Heart right ventricle (tissue), 16 donors: ENCODE measurements around the gene SARS1. TPM values are rescaled to one million over a fixed set of nuclear protein-coding genes. Genes with fewer than 3 reads are reported as not detected.

Source experiments
- ATAC-seq, 8 donors: fragments of 200-7000 bp; cut with Tn5 transposase; one replicate each; pipeline ENCODE4 v1.9.1; 2020; ENCODE audit warnings: mild to moderate bottlenecking in 8 of 8, moderate library complexity in 8 of 8, moderate number of reproducible peaks in 1 of 8
- DNase-seq, 2 donors: peaks; one replicate each; pipeline ENCODE4 v3.0.0-alpha.2; 2020
- H3K27ac ChIP-seq, 10 donors: fragments of 200-600 bp; sonication (generic) in 2 of 10; one replicate each; pipeline versions ENCODE4 v1.5.0 to v1.8.0; 2020 to 2022; ENCODE audit warnings: mild to moderate bottlenecking in 3 of 10
- H3K27me3 ChIP-seq, 7 donors: fragments of 200-600 bp; one replicate each; pipeline ENCODE4 v1.8.0; 2021 to 2022; ENCODE audit warnings: mild to moderate bottlenecking in 2 of 7
- H3K36me3 ChIP-seq, 9 donors: fragments of 200-600 bp; sonication (generic) in 1 of 9; one replicate each; pipeline versions ENCODE4 v1.5.0 to v1.8.0; 2020 to 2022; ENCODE audit warnings: mild to moderate bottlenecking in 2 of 9
- H3K4me1 ChIP-seq, 9 donors: fragments of 200-600 bp; sonication (generic) in 1 of 9; one replicate each; pipeline versions ENCODE4 v1.5.0 to v1.8.0; 2020 to 2022; ENCODE audit warnings: mild to moderate bottlenecking in 4 of 9
- H3K4me3 ChIP-seq, 10 donors: fragments of 200-600 bp; sonication (generic) in 2 of 10; one replicate each; pipeline versions ENCODE4 v1.5.0 to v1.8.0; 2020 to 2022; ENCODE audit warnings: mild to moderate bottlenecking in 7 of 10, moderate library complexity in 2 of 10
- H3K9me3 ChIP-seq, 11 donors: fragments of 200-600 bp in 10 of 11; sonication (generic) in 2 of 11; one replicate each; pipeline versions ENCODE4 v1.5.0 to v1.8.0; 2013 to 2022; ENCODE audit warnings: mild to moderate bottlenecking in 2 of 11, control low read depth in 1 of 11, moderate library complexity in 1 of 11
- WGBS, 2 donors: extraction: QIAGEN DNeasy Blood & Tissue Kit; methylation state at CpG; one replicate each; pipeline ENCODE4 v1.1.7; 2013; ENCODE audit warnings: inconsistent platforms in 1 of 2; 5-methylcytosine and 5-hydroxymethylcytosine counted together
- intact Hi-C, 10 donors: fragments of 100-400 bp; cut with DNase I; formaldehyde crosslinking; loops; one replicate each; pipeline versions ENCODE4 v1.11.1 to v1.14.2; 2022
- polyA plus RNA-seq, 2 donors: library from polyadenylated mRNA; stranded (reverse); fragments of 200-250 nt; gene quantifications; one replicate each; pipeline ENCODE4 v1.2.3, GENCODE V29; 2013
- total RNA-seq, 10 donors: library from RNA; stranded (reverse); fragmentation: NEBNext Ultra II Directional in 3 of 10; extraction: Animal tissue kit (Norgen Biotek cat#: 25700) in 3 of 10; gene quantifications; one replicate each; pipeline versions ENCODE4 v1.2.1 to v1.2.4, GENCODE V29; 2021 to 2023
- TF ChIP-seq, protein P1 (sequence below), 9 donors: fragments of 200-600 bp; sonication (generic) in 2 of 9; IDR thresholded peaks; one replicate each; pipeline versions ENCODE4 v1.5.0 to v1.8.0; 2021 to 2022; ENCODE audit warnings: antibody characterized with exemption in 9 of 9, mild to moderate bottlenecking in 5 of 9, moderate library complexity in 1 of 9
- donor health status: Arrhythmogenic right ventricular cardiomyopathy.
- donor health status: ischemic (EF 13 %, LVEDD 7.1; RV severe dilation, severe dysfunction).
- donor health status: healthy with polysubstance abuse.
- donor health status: DM: no; HTN: yes; CAD: no.
- donor health status: DM: no; HTN: no; CAD: no.
- donor health status: ischemic (EF 25% LVEDD 6.9; RV normal size, moderate dysfunction).
- donor health status: ischemic (EF 25% LVEDD 5.7; RV mildly dilated, moderate dysfunction).
- donor health status: healthy.
- donor health status: DM: yes; HTN: yes; CAD: no.
- donor health status: Ischemic cardiomyopathy.
- donor health status: ischemic (EF 35%, LVEDD 5.7; RV mildly dilated, moderate dysfunction).
- donor health status: nonischemic (EF 11% LVEDD 7.7; RV severe dilation, severe dysfunction).
- donor health status: DM: yes; HTN: yes; CAD: no.
- donor health status: PGD.
- donor health status: ischemic (EF 29% LVEDD 5.4; RV normal size, mild dysfunction).
- donor health status: nonischemic (EF 23%, LVEDD 6.1; RV moderate dilation, normal function).

The SARS1 gene
- total and polyA plus RNA-seq, 12 donors: 38.3 to 153 (median 99.2) TPM

DNA sequence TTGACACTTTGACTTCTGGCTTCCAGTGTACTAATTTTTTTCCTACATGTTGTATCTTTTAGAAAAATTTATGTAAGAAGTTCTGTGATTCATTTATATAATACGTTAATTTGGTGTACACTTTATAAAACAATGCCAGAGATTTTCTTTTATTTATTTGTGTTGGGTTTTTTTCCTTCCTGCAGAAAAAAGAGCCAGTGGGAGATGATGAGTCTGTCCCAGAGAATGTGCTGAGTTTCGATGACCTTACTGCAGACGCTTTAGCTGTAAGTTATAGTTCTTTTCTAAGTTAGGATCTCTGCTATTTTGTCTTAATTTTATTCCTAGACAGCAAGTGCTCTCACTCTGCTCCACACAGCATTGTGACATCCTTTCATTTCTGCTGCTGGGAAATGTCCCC lies 14.4 kb downstream of the SARS1 start:
- H3K4me3 ChIP-seq: no peak overlapping the region
- ATAC-seq (no peak), DNase-seq (no peak)
- 90 to 91% methylated on average over 3 of the region's 3 CpGs for WGBS, 2 donors
- no peaks in the 10 kb centered on the region for H3K4me1 ChIP-seq
- no peaks in the 10 kb centered on the region for H3K27me3 ChIP-seq
- peaks cover 0 to 98% (median 55%) of the 10 kb centered on the region in 9 donors for H3K36me3 ChIP-seq
- no peaks in the 10 kb centered on the region for H3K9me3 ChIP-seq
- TF ChIP-seq, protein P1, sequence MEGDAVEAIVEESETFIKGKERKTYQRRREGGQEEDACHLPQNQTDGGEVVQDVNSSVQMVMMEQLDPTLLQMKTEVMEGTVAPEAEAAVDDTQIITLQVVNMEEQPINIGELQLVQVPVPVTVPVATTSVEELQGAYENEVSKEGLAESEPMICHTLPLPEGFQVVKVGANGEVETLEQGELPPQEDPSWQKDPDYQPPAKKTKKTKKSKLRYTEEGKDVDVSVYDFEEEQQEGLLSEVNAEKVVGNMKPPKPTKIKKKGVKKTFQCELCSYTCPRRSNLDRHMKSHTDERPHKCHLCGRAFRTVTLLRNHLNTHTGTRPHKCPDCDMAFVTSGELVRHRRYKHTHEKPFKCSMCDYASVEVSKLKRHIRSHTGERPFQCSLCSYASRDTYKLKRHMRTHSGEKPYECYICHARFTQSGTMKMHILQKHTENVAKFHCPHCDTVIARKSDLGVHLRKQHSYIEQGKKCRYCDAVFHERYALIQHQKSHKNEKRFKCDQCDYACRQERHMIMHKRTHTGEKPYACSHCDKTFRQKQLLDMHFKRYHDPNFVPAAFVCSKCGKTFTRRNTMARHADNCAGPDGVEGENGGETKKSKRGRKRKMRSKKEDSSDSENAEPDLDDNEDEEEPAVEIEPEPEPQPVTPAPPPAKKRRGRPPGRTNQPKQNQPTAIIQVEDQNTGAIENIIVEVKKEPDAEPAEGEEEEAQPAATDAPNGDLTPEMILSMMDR (IDR thresholded peaks at IDR 0.05): no peak
- intact Hi-C loops: no loop called here
- no peak overlapping the region for H3K27ac ChIP-seq

DNA sequence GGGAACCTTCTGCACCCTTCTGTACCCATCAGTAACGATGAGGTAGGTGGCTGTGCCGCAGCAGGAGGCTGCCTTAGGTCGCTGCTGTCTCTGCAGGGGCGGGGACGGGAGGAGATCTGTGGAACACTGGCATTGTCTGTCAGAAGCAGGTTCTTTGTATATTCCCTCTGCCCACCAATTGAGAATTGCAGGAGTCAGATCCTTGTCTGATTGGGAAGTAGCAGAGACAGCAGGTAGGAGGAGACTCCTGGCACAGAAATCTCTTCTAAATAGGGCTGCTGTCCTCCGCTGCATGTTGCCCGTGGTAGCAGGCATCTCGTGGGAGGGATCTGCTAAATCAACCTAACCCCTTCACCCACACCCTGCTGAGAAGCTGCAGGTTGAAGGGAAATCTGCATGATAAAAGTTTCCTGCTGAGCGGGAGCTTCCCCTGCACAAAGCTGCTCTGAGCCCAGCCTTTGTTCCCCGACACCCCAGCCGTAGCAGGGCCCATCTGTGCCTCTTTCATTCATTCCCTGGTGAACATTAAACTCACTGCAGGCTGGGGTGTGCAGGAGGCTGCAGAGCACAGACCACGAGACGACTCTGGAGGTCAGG lies 15.9 kb downstream of the SARS1 start:
- peak in 1 of 8 donors; percentile 10 for ATAC-seq
- Histone ChIP-seq H3K4me1 (no peaks in the 10 kb centered on the region), H3K4me3 (no peak overlapping the region), H3K9me3 (no peaks in the 10 kb centered on the region), H3K36me3 (peaks cover 0 to 98% (median 63%) of the 10 kb centered on the region in 9 donors), H3K27me3 (no peaks in the 10 kb centered on the region), H3K27ac (no peak overlapping the region)
- WGBS, 2 donors: 76 to 78% methylated on average over 13 of the region's 13 CpGs
- intact Hi-C loops: no loop called here
- DNase-seq: no peak
- TF ChIP-seq, protein P1 (IDR thresholded peaks at IDR 0.05): no peak

DNA sequence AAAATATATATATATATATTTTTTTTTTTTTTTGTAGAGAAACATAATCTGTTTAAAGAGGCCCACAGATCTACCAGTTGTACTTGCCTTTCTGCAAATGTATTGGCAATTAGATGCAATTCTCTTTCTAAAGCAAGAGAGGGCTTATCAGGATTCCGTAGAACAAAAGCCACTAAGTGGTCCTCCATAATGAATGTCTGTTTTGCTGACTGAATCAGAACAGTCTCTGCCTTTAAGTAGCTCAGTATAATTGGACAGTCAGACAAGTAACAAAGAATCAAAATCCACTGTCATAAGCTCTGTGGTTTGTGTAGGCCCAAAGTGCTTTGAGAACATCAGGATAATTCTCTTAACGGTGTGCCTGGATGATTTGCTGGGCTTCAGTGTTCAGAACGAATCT lies 17.3 kb downstream of the SARS1 start:
- no peak for ATAC-seq
- H3K9me3 ChIP-seq: no peaks in the 10 kb centered on the region
- no peak for DNase-seq
- peaks cover 6 to 98% (median 77%) of the 10 kb centered on the region in 9 donors for H3K36me3 ChIP-seq
- intact Hi-C loops: no loop called here
- no peaks in the 10 kb centered on the region for H3K4me1 ChIP-seq
- WGBS, 2 donors: 74 to 82% methylated on average over 3 of the region's 3 CpGs
- no peaks in the 10 kb centered on the region for H3K27me3 ChIP-seq
- TF ChIP-seq, protein P1 (IDR thresholded peaks at IDR 0.05): no peak
- no peak overlapping the region for H3K4me3 ChIP-seq
- no peak overlapping the region for H3K27ac ChIP-seq

DNA sequence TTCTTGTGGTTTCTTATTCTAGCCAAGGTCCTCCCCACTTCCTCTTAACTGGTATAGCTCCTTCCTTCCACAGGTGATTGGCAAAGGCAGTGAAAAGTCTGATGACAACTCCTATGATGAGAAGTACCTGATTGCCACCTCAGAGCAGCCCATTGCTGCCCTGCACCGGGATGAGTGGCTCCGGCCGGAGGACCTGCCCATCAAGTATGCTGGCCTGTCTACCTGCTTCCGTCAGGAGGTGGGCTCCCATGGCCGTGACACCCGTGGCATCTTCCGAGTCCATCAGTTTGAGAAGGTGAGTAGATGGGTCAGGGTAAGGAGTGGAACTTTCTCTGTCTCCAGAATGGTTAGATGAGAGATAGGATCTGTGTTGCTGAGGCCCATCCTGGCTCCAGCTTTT lies 21.4 kb downstream of the SARS1 start:
- TF ChIP-seq, protein P1 (IDR thresholded peaks at IDR 0.05): no peak
- Histone ChIP-seq H3K36me3 (peaks cover 12 to 98% (median 77%) of the 10 kb centered on the region in 9 donors), H3K4me3 (no peak overlapping the region), H3K27me3 (no peaks in the 10 kb centered on the region), H3K4me1 (peaks cover 0 to 5% (median under 1%) of the 10 kb centered on the region in 9 donors), H3K27ac (no peak overlapping the region), H3K9me3 (no peaks in the 10 kb centered on the region)
- ATAC-seq (no peak), DNase-seq (no peak)
- intact Hi-C loops: no loop called here
- 96 to 98% methylated on average over 7 of the region's 7 CpGs for WGBS, 2 donors
